Subcutaneous adipose tissue (tissue), 4 donors: Measurements from ENCODE around the gene FGF6. TPM values are rescaled to one million over a fixed set of nuclear protein-coding genes. Genes with fewer than 3 reads are reported as not detected.

Experiments used
- CTCF ChIP-seq: fragments of 450-650 bp; IDR thresholded peaks from one replicate; pipeline ENCODE4 v1.5.1; 2016; ENCODE audit warnings: low read depth, mild to moderate bottlenecking, control low read depth, antibody characterized with exemption, moderate library complexity
- total RNA-seq, 4 donors: library from RNA; depleted of rRNA; stranded (reverse); fragments of >200 nt; gene quantifications; one replicate each; pipeline ENCODE4 v1.1.0, GENCODE V29; 2016

Gene FGF6
- total RNA-seq, 4 donors from 2014 or later = not detected

- no peak for TF ChIP-seq CTCF
Measured at GRCh38 chr12:4451694-4452093, 6.1 kb upstream of the FGF6 start.

GRCh38 chr12:4450551-4451112, 5.0 kb upstream of the FGF6 start:
- TF ChIP-seq CTCF = no peak

GRCh38 chr12:4449851-4450221, 4.2 kb upstream of the FGF6 start:
- no peak for TF ChIP-seq CTCF

GRCh38 chr12:4448943-4449850, 3.6 kb upstream of the FGF6 start:
- no peak for TF ChIP-seq CTCF

- no peak for TF ChIP-seq CTCF
Measured at GRCh38 chr12:4448371-4448940, 2.8 kb upstream of the FGF6 start.

- TF ChIP-seq CTCF = no peak
Measured at GRCh38 chr12:4447151-4447550, 1.5 kb upstream of the FGF6 start.

GRCh38 chr12:4446335-4446734, 720 bp upstream of the FGF6 start:
- no peak for TF ChIP-seq CTCF
